Activated naive CD8-positive, alpha-beta T cell treated with anti-CD3 and anti-CD28 coated beads for 36 hours (primary cell): ENCODE data around the gene BMP2K. TPM values are rescaled to one million over a fixed set of nuclear protein-coding genes. Genes with fewer than 3 reads are reported as not detected.
"Not testable (repeated sequence)": the region's sequence is repeated elsewhere in the genome, so short reads cannot be mapped to it uniquely, and the experiment has no call there.

ENCODE experiments used
- DNase-seq: peaks from one replicate; pipeline ENCODE4 v3.0.0; 2021
- H3K27ac Mint-ChIP-seq: one replicate; pipeline ENCODE4 v1.8.0; 2022; ENCODE audit warnings: mild to moderate bottlenecking, moderate library complexity, mixed read lengths
- H3K27me3 Mint-ChIP-seq: one replicate; pipeline ENCODE4 v1.8.0; 2022; ENCODE audit warnings: mild to moderate bottlenecking, mixed read lengths
- H3K36me3 Mint-ChIP-seq: one replicate; pipeline ENCODE4 v1.8.0; 2021; ENCODE audit warnings: mild to moderate bottlenecking, mixed read lengths
- H3K4me1 Mint-ChIP-seq: one replicate; pipeline ENCODE4 v1.8.0; 2021; ENCODE audit warnings: mixed read lengths
- H3K4me3 Mint-ChIP-seq: one replicate; pipeline ENCODE4 v1.8.0; 2022; ENCODE audit warnings: mild to moderate bottlenecking, moderate library complexity, mixed read lengths
- H3K9me3 Mint-ChIP-seq: one replicate; pipeline ENCODE4 v1.8.0; 2022; ENCODE audit warnings: mixed read lengths
- total RNA-seq, 2 experiments: library from RNA; stranded (reverse); gene quantifications; one replicate each; pipeline ENCODE4 v1.2.3, GENCODE V29; 2021

The BMP2K gene
- total RNA-seq, 2 experiments from 2014 or later = 18.1 to 19.3 TPM

DNA sequence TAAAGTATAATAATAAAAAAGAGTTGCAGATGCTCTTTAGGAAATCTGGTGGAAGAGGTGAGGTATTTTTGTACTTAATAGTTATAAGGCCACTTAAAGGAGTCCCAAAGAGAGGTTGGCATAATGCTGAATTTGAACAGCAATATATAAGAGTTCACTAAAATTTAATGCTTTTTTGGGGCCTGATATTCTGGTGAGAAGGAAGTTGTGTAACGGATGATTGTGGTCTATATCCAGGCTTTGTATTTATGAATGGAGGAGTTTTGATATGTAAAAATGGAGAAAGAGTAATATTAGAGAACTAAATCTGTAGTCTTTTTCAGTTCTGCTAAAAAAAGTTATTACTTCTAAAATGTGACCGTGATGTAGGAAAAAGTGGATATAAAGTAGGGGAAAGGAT, 20.4 kb downstream of the BMP2K start:
- DNase-seq = no peak
- Mint-ChIP-seq H3K27me3 (no peaks in the 10 kb centered on the region), H3K36me3 (peaks cover 25% of the 10 kb centered on the region), H3K4me1 (peaks cover 12% of the 10 kb centered on the region), H3K4me3 (no peak overlapping the region), H3K9me3 (peaks cover 6% of the 10 kb centered on the region), H3K27ac (no peak overlapping the region)

DNA sequence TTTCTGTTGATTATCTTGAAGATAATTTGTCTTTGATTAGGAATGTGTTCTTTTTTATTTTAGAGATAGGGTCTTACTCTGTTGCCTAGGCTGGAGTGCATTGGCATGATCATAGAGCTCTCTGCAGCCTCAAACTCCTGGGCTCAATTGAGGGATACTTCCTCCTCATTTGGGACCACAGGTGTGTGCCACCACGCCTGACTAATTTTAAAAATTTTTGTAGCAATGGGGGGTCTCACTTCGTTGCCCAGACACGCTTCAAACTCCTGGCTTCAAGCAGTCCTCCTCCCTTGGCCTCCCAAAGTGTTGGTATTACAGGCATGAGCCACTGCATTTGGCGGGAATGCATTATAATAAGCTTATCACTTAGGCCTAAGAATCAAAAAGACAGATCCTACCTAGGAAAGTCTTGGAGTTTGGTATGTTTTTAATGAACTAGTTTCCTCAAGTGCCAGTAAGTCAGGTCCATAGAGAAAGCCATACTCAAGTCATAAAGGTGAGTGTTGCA, 21.7 kb downstream of the BMP2K start:
- H3K4me1 Mint-ChIP-seq = peaks cover 12% of the 10 kb centered on the region
- no peak overlapping the region for H3K27ac Mint-ChIP-seq
- no peak for DNase-seq
- H3K9me3 Mint-ChIP-seq = peaks cover 6% of the 10 kb centered on the region
- H3K36me3 Mint-ChIP-seq = peaks cover 25% of the 10 kb centered on the region
- no peaks in the 10 kb centered on the region for H3K27me3 Mint-ChIP-seq
- no peak overlapping the region for H3K4me3 Mint-ChIP-seq

DNA sequence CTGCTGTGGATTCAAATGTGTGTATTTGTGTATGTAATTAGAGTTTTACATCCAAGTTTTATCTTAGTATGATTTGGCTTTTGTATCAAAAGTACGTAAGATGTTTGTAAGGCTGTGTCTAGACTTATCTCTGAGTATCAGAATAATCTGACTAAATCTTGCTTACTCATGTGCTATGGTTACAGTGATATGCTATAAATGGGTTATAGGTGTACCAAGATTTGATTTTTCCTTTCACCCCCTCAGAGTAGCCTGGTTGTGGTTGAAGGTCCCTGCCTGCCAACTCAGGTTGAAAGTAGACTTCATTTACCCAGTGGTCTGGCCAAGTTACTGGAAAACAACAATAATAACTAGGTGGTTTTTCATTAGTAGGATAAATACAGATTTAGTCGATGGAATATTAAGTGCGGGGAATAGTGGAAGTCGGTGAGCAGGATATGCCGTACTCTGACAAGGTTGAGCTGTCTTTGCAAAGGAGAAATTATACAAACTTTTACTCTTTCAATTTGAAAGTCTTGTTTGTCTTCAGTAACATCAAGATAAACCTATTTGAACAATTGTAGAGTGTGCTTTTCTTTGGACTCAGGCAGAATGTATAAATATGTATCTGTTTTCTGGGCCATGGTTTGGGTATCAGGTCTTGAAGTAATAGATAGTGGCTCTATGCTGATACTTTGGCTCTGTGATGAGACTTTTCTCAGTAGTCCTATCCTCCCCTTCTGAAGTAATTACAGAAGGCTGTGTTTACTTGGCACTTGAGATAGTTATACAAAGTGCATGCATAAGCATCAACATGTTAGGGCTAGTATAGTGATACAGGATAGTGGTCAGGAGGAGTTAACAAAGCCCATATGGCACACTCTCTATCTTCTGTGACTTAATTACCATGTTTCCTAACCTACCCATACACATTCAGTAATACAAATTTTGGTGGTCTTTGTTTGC, 23.7 kb downstream of the BMP2K start:
- no peak for DNase-seq
- Mint-ChIP-seq H3K4me1 (peaks cover 21% of the 10 kb centered on the region), H3K27me3 (no peaks in the 10 kb centered on the region), H3K4me3 (no peak overlapping the region), H3K9me3 (peaks cover 13% of the 10 kb centered on the region), H3K36me3 (peaks cover 22% of the 10 kb centered on the region), H3K27ac (no peak overlapping the region)

DNA sequence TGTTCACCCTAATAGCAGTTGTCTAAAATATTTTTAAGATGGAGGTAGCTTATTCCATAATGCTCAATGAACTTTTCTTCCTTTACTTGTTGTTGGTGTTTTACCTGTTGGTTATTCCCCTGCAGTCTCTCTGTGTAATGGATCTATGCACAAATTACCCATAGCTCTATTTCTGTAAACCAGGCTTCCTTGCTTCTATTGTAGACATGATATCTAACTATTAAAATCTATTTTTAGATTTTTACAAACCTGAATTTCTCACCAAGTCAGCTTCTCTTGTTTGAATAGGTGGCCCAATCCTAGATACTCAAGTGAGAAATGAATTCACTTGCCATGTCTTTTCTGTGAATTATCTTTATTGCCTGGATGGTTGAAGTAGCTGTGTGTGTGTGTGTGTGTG, 24.8 kb downstream of the BMP2K start:
- Mint-ChIP-seq H3K4me3 (no peak overlapping the region), H3K36me3 (peaks cover 19% of the 10 kb centered on the region), H3K27me3 (no peaks in the 10 kb centered on the region), H3K4me1 (peaks cover 21% of the 10 kb centered on the region), H3K9me3 (peaks cover 8% of the 10 kb centered on the region), H3K27ac (no peak overlapping the region)
- DNase-seq = no peak

DNA sequence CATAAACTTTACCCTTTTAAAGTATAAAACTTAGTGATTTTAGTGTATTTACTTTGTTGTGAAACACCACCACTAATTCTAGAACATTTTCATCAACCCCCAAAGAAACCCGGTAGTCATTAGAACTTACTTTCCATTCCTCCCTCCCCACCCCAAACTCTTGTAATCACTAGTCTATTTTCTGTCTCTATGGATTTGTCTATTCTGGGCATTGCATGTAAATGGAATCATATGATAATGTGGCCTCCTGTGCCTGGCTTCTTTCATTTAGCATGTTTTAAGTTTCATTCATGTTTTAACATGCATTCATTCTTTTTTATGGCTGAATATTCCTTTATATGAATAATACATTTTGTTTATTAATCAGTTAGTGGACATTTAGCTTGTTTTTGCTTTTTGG, 27.8 kb downstream of the BMP2K start:
- Mint-ChIP-seq H3K27me3 (no peaks in the 10 kb centered on the region), H3K4me3 (no peak overlapping the region), H3K4me1 (peaks cover 21% of the 10 kb centered on the region), H3K9me3 (peaks cover 16% of the 10 kb centered on the region), H3K36me3 (peaks cover 34% of the 10 kb centered on the region), H3K27ac (no peak overlapping the region)
- no peak for DNase-seq

DNA sequence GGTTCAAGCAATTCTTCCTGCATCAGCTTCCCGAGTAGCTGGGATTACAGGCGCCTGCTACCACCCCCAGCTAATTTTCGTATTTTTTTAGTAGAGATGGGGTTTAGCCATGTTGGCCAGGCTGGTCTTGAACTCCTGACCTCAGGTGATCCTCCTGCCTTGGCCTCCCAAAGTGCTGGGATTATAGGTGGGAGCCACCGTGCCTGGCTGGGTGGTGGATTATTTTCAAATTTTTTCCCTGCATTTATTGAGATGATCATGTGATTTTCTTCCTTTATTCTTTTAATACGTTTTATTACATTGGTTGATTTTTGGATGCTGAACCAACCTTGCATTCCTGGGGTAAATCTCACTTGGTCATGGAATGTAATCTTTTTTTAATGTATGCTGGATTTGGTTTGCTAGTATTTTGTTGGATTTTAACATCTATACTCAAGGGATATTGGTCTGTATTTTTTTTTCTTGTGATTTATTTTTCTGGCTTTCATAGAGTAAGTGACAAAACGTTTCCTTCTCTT, 30.9 kb downstream of the BMP2K start:
- no peak overlapping the region for H3K4me3 Mint-ChIP-seq
- no peak for DNase-seq

DNA sequence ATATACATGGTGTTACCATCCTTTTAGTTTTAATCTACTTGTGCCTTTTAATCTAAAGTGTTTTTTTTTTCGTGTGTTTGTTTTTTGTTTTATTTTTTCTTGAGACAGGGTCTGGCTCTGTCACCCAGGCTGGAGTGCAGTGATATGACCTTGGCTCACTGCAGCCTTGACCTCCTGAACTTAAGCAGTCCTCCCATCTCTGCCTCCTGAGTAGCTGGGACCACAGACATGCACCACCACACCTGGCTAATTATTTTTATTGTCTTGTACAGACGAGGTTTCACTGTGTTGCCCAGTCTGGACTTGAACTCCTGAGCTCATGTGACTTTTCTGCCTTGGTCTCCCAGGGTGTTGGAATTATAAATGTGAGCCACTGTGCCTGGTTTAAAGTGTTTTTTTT, 33.1 kb downstream of the BMP2K start:
- Mint-ChIP-seq H3K4me3 (no peak overlapping the region), H3K27me3 (no peaks in the 10 kb centered on the region), H3K36me3 (peaks cover 45% of the 10 kb centered on the region), H3K4me1 (peaks cover 22% of the 10 kb centered on the region), H3K27ac (no peak overlapping the region), H3K9me3 (peaks cover 11% of the 10 kb centered on the region)
- no peak for DNase-seq

More for the DNA sequence above, 30.9 kb downstream of the BMP2K start:
- Mint-ChIP-seq H3K9me3 (peaks cover 16% of the 10 kb centered on the region), H3K36me3 (peaks cover 37% of the 10 kb centered on the region), H3K4me1 (peaks cover 27% of the 10 kb centered on the region), H3K27me3 (no peaks in the 10 kb centered on the region), H3K27ac (no peak overlapping the region)

DNA sequence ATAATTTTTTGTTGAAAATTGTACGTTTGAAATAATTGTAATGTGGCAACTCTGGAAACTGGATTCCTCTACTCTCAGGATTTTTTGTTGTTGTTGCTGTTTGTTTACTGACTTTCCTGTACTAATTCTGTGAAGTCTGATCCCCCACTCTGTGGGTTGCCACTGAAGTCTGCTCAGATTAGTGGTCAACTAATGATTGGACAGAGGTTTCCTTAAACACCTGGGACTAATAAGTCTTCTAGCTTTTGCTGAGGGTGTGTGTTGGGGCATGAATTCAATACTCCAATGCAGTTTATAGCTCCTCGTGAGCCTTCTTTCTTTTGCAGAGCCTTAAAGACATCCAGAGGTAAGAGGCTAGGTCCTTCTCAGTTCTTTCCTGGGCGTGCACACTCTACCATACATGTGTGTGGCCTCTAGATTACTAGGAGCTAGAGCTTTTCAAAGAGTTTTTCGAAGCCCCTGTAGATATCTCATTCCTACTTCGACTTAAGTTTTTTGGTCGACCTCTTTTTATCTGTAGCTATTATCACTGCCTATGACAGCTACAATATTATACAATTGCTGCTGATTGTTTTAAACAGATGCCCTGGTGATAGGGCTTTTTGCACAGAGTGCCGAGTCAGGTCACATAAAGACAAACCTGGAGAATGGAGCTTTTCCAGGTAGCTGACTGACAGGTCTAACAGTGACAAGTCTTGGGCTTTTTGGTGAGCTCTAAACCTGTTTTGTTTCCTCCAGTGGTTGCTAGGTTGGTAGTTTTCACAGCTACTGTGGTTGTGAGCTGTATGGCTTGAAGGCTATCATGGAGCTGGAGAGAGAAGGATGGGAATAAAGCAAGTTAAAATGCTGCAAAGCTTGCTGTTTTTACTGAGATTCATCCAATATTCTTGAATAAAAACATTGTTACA, 34.0 kb downstream of the BMP2K start:
- Mint-ChIP-seq H3K36me3 (peaks cover 43% of the 10 kb centered on the region), H3K4me1 (peaks cover 19% of the 10 kb centered on the region), H3K9me3 (peaks cover 9% of the 10 kb centered on the region), H3K27ac (no peak overlapping the region), H3K27me3 (no peaks in the 10 kb centered on the region), H3K4me3 (no peak overlapping the region)
- no peak for DNase-seq

DNA sequence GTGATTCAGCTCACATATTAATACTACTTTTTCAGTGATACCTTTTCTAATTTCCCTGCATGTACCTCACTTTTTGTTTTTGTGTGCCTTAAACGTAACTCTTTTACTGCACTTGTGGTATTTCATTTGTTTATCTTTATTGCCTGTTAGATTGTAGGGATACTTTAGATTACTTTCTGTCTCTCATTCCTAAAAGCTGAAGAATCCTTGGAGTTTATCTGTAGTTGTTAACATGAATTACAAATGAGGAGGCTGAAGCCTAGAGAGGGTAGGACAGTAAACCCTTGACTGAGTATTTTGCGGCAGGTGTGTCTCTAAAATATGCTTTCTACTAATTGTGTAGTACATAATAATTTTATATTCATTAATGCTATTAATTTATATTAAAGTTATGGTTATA, 34.9 kb downstream of the BMP2K start:
- Mint-ChIP-seq H3K36me3 (peaks cover 40% of the 10 kb centered on the region), H3K4me3 (no peak overlapping the region), H3K27ac (no peak overlapping the region), H3K9me3 (peaks cover 9% of the 10 kb centered on the region), H3K4me1 (peaks cover 19% of the 10 kb centered on the region), H3K27me3 (no peaks in the 10 kb centered on the region)
- DNase-seq = no peak

DNA sequence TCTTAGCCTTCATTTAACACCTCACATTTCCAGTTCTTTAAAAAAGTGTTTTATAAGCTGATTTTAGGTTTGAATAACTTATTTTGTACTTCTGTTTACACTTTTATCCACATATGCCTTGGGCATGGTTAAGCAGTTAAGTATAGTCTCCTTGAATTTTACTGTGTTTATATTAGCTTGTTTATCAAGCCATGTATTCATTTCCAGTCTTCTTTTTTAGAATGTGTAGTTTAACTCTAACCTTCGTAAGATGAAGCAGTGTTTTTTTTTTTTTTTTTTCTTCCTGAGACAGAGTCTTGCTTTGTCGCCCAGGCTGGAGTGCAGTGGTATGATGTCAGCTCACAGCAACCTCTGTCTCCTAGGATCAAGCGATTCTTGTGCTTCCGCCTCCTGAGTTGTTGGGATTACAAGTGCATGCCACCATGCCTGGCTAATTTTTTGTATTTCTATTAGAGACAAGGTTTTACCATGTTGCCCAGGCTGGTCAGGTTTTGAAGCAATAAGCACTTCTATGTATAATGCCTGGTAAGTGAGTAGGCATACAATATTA, 42.5 kb downstream of the BMP2K start:
- DNase-seq = no peak
- peaks cover 7% of the 10 kb centered on the region for H3K4me1 Mint-ChIP-seq
- H3K4me3 Mint-ChIP-seq = no peak overlapping the region
- H3K27ac Mint-ChIP-seq = no peak overlapping the region
- H3K36me3 Mint-ChIP-seq = peaks cover 11% of the 10 kb centered on the region
- H3K27me3 Mint-ChIP-seq = no peaks in the 10 kb centered on the region
- peaks cover 1% of the 10 kb centered on the region for H3K9me3 Mint-ChIP-seq

DNA sequence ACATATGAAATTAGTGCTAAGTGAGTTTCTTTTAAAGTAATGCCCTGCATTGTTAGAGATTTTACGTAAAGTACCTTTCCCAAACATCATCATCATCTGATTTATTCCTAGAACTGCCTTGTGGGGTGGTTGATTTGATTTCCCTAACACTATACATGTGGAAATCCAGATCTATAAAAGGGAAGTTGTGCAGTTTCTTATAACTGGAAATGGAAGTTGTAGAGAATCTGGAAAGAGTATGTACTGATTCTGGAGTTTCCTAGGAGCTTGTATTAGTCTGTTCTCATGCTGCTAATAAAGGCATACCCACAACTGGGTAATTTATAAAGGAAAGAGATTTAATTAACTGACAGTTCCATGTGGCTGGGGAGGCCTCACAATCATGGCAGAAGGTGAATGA, 47.9 kb downstream of the BMP2K start:
- Mint-ChIP-seq H3K4me3 (no peak overlapping the region), H3K27ac (peak overlapping the region; percentile 13), H3K4me1 (peaks cover 3% of the 10 kb centered on the region), H3K9me3 (no peaks in the 10 kb centered on the region), H3K27me3 (no peaks in the 10 kb centered on the region), H3K36me3 (peaks cover 17% of the 10 kb centered on the region)
- DNase-seq = no peak

DNA sequence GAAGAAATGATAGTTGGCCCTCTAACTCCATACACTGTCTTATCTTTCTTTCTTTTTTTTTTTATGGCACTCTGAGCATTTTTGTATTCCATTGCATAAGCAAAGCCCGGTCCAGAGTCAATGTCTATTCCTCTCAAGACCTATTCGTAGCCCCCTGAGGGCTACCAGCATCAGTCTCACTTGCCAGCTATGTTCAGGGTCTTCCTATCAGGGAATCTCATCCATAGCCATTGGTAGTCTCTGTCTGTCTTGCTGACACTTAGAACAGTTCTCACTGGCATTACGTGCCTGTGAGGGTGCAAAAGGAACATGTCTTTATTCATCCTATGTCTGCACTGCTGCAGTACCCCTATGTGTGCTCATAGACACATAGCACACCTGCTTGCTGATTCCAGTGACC, 51.0 kb downstream of the BMP2K start:
- Mint-ChIP-seq H3K27ac (no peak overlapping the region), H3K9me3 (no peaks in the 10 kb centered on the region), H3K4me1 (no peaks in the 10 kb centered on the region), H3K4me3 (no peak overlapping the region), H3K36me3 (peaks cover 27% of the 10 kb centered on the region), H3K27me3 (no peaks in the 10 kb centered on the region)
- no peak for DNase-seq

DNA sequence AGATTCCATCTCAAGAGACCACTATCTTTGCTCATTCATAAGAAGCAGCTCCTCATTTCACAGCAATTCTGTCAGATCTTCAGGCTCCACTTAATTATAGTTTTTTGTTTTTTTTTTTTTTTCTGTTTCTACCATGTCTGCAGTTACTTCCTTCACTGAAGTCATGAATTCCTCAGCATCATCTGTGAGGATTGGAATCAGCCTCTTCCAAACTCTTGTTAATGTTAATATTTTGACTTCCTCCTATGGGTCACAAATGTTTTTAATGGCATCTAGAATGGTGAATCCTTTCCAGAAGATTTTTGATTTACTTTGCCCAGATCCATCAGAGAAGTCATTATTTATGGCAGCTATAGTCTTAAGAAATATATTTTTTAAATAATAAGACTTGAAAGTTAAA, 53.1 kb downstream of the BMP2K start:
- Mint-ChIP-seq H3K27ac (no peak overlapping the region), H3K36me3 (peaks cover 28% of the 10 kb centered on the region), H3K9me3 (no peaks in the 10 kb centered on the region), H3K4me3 (no peak overlapping the region), H3K4me1 (no peaks in the 10 kb centered on the region), H3K27me3 (no peaks in the 10 kb centered on the region)
- no peak for DNase-seq

DNA sequence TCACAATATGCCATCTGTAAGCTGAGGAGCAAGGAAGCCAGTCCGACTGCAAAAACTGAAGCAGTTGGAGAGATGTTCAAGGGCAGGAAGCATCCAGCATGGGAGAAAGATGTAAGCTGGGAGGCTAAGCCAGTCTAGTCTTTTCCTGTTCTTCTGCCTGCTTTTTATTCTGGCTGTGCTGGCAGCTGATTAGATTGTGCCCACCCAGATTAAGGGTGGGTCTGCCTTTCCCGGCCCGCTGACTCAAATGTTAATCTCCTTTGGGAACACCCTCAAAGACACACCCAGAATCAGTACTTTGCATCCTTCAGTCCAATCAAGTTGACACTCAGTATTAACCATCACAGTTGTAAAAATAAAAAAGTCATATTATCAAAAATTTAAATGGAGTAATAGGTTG, 63.5 kb downstream of the BMP2K start:
- not testable (repeated sequence) for H3K4me3 Mint-ChIP-seq, H3K27ac Mint-ChIP-seq, H3K9me3 Mint-ChIP-seq, DNase-seq, H3K4me1 Mint-ChIP-seq, H3K27me3 Mint-ChIP-seq
- H3K36me3 Mint-ChIP-seq = peaks cover 21% of the 10 kb centered on the region

DNA sequence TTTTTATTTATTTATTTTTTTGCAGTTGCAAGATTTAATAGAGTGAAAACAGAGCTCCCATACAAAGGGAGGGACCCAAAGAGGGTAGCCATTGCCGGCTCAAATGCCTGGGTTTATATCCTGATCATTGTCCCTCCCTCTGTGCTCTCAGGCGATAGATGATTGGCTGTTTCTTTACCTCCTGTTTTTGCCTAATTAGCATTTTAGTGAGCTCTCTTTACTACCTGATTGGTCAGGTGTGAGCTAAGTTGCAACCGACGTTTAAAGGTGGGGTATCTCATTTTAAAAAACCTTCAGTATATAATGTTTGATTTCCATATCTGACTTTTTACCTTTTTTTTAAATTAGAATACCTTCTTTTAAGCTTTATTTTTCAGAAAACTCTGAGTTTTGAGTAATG, 64.1 kb downstream of the BMP2K start:
- H3K27me3 Mint-ChIP-seq, H3K4me1 Mint-ChIP-seq, H3K9me3 Mint-ChIP-seq, H3K27ac Mint-ChIP-seq, H3K4me3 Mint-ChIP-seq, DNase-seq: not testable (repeated sequence)
- H3K36me3 Mint-ChIP-seq = peaks cover 21% of the 10 kb centered on the region
